Activated CD4-positive, alpha-beta T cell treated with anti-CD3 and anti-CD28 coated beads, Interleukin-2, amount 10 ng/mL, durations not matched to agents 7 days and 5 days (primary cell): ENCODE data around the gene NEDD9. TPM values are rescaled to one million over a fixed set of nuclear protein-coding genes. Genes with fewer than 3 reads are reported as not detected.
A peak's percentile ranks its signal among the peaks of the same experiment; 100 is the strongest.

Experiments used
- CTCF ChIA-PET: fragments of 350-600 bp; sonication (Branson Sonifier 250); formaldehyde crosslinking; loops from one replicate; lab custom pipeline; 2021; ENCODE audit warnings: antibody characterized with exemption; lab: Charles Lee
- POLR2A ChIA-PET: fragments of 350-600 bp; sonication (Branson Sonifier 250); formaldehyde crosslinking; loops from one replicate; lab custom pipeline; 2021; ENCODE audit warnings: antibody characterized with exemption; lab: Charles Lee
- DNase-seq: peaks from one replicate; pipeline ENCODE4 v3.0.0-alpha.2; 2020
- H3K27ac Mint-ChIP-seq: one replicate; pipeline ENCODE4 v1.8.0; 2021; ENCODE audit warnings: mild to moderate bottlenecking, moderate library complexity, mixed read lengths
- H3K27me3 Mint-ChIP-seq: one replicate; pipeline ENCODE4 v1.8.0; 2021; ENCODE audit warnings: mixed read lengths
- H3K36me3 Mint-ChIP-seq: one replicate; pipeline ENCODE4 v1.8.0; 2021; ENCODE audit warnings: low read depth, mixed read lengths
- H3K4me1 Mint-ChIP-seq: one replicate; pipeline ENCODE4 v1.8.0; 2021; ENCODE audit warnings: mixed read lengths
- H3K4me3 Mint-ChIP-seq: one replicate; pipeline ENCODE4 v1.8.0; 2021; ENCODE audit warnings: mild to moderate bottlenecking, moderate library complexity, mixed read lengths
- H3K9me3 Mint-ChIP-seq: one replicate; pipeline ENCODE4 v1.8.0; 2021; ENCODE audit warnings: mixed read lengths
- total RNA-seq, 2 experiments: library from RNA; stranded (reverse); gene quantifications; one replicate each; pipeline ENCODE4 v1.2.3, GENCODE V29; 2021

NEDD9 gene
- total RNA-seq, 2 experiments from 2014 or later: 42.7 to 47.7 TPM

- POLR2A ChIA-PET: no interaction called here
- no peak for DNase-seq
Observed at GRCh38 chr6:11237956-11238355, 5.5 kb upstream of the NEDD9 start.

GRCh38 chr6:11237428-11237827 is 5.0 kb upstream of the NEDD9 start:
- Mint-ChIP-seq H3K4me3 (no peak overlapping the region), H3K36me3 (peaks cover 24% of the 10 kb centered on the region), H3K4me1 (peaks cover 42% of the 10 kb centered on the region), H3K27ac (peak overlapping the region; percentile 79), H3K27me3 (no peaks in the 10 kb centered on the region), H3K9me3 (no peaks in the 10 kb centered on the region)
- ChIA-PET CTCF (interaction anchor here (1.0 to 1.2 kb wide), 2 partner anchors 21 to 66 kb away, joined by 3 read pairs; no protein-coding TSS in a partner anchor), POLR2A (no interaction called here)
- no peak for DNase-seq

More at GRCh38 chr6:11237956-11238355, 5.5 kb upstream of the NEDD9 start:
- H3K36me3 Mint-ChIP-seq: peaks cover 29% of the 10 kb centered on the region
- no peak overlapping the region for H3K4me3 Mint-ChIP-seq
- H3K27me3 Mint-ChIP-seq: no peaks in the 10 kb centered on the region
- peaks cover 40% of the 10 kb centered on the region for H3K4me1 Mint-ChIP-seq
- CTCF ChIA-PET: interaction anchor here (0.9 to 1.2 kb wide), 3 partner anchors 10 to 66 kb away, joined by 3 read pairs; no protein-coding TSS in a partner anchor
- H3K9me3 Mint-ChIP-seq: no peaks in the 10 kb centered on the region
- H3K27ac Mint-ChIP-seq: no peak overlapping the region

GRCh38 chr6:11236915-11237314 is 4.4 kb upstream of the NEDD9 start:
- Mint-ChIP-seq H3K4me3 (no peak overlapping the region), H3K9me3 (no peaks in the 10 kb centered on the region), H3K27ac (peak overlapping the region; percentile 79), H3K27me3 (no peaks in the 10 kb centered on the region), H3K36me3 (peaks cover 24% of the 10 kb centered on the region), H3K4me1 (peaks cover 44% of the 10 kb centered on the region)
- ChIA-PET CTCF (interaction anchor here (1.6 kb wide), 1 partner anchor 12 kb away, joined by 6 read pairs; no protein-coding TSS in a partner anchor), POLR2A (no interaction called here)
- no peak for DNase-seq

GRCh38 chr6:11236076-11236750 is 3.7 kb upstream of the NEDD9 start:
- peaks cover 50% of the 10 kb centered on the region for H3K4me1 Mint-ChIP-seq
- ChIA-PET CTCF (interaction anchor here (0.6 to 1.6 kb wide), 6 partner anchors 11 to 206 kb away, joined by 3 to 6 read pairs (median 4); no protein-coding TSS in a partner anchor), POLR2A (no interaction called here)
- H3K27ac Mint-ChIP-seq: peak overlapping the region; percentile 79
- DNase-seq: peak; percentile 38
- H3K4me3 Mint-ChIP-seq: no peak overlapping the region
- H3K9me3 Mint-ChIP-seq: no peaks in the 10 kb centered on the region
- no peaks in the 10 kb centered on the region for H3K27me3 Mint-ChIP-seq
- peaks cover 21% of the 10 kb centered on the region for H3K36me3 Mint-ChIP-seq

GRCh38 chr6:11235062-11235461 is 2.6 kb upstream of the NEDD9 start:
- no peak overlapping the region for H3K4me3 Mint-ChIP-seq
- no peak for DNase-seq
- H3K27me3 Mint-ChIP-seq: no peaks in the 10 kb centered on the region
- no peaks in the 10 kb centered on the region for H3K9me3 Mint-ChIP-seq
- H3K27ac Mint-ChIP-seq: no peak overlapping the region
- peaks cover 61% of the 10 kb centered on the region for H3K4me1 Mint-ChIP-seq
- peaks cover 21% of the 10 kb centered on the region for H3K36me3 Mint-ChIP-seq
- POLR2A ChIA-PET: no interaction called here
- CTCF ChIA-PET: interaction anchor here (0.6 to 1.3 kb wide), 3 partner anchors 13 to 65 kb away, joined by 3 to 4 read pairs (median 4); no protein-coding TSS in a partner anchor

- peak overlapping the region; percentile 99 for H3K27ac Mint-ChIP-seq
- H3K4me3 Mint-ChIP-seq: peak overlapping the region; percentile 85
- no peaks in the 10 kb centered on the region for H3K9me3 Mint-ChIP-seq
- ChIA-PET POLR2A (interaction anchor here (0.7 kb wide), 1 partner anchor 776 kb away, joined by 4 read pairs; no protein-coding TSS in a partner anchor), CTCF (interaction anchor here (0.6 to 4.4 kb wide), 5 partner anchors 8 to 183 kb away, joined by 3 to 14 read pairs (median 5); no protein-coding TSS in a partner anchor)
- H3K4me1 Mint-ChIP-seq: peaks cover 69% of the 10 kb centered on the region
- no peak for DNase-seq
- H3K36me3 Mint-ChIP-seq: peaks cover 22% of the 10 kb centered on the region
- no peaks in the 10 kb centered on the region for H3K27me3 Mint-ChIP-seq
Observed at GRCh38 chr6:11233673-11234573, 1.5 kb upstream of the NEDD9 start.

- peak overlapping the region; percentile 99 for H3K27ac Mint-ChIP-seq
- H3K4me3 Mint-ChIP-seq: peak overlapping the region; percentile 85
- DNase-seq: no peak
- no peaks in the 10 kb centered on the region for H3K9me3 Mint-ChIP-seq
- H3K4me1 Mint-ChIP-seq: peaks cover 70% of the 10 kb centered on the region
- POLR2A ChIA-PET: no interaction called here
- H3K27me3 Mint-ChIP-seq: no peaks in the 10 kb centered on the region
- CTCF ChIA-PET: interaction anchor here (0.6 to 4.4 kb wide), 6 partner anchors 9 to 474 kb away, joined by 3 to 14 read pairs (median 4); no protein-coding TSS in a partner anchor
- peaks cover 19% of the 10 kb centered on the region for H3K36me3 Mint-ChIP-seq
Observed at GRCh38 chr6:11232770-11233626, 530 bp upstream of the NEDD9 start.

GRCh38 chr6:11231564-11232192 is 790 bp downstream of the NEDD9 start:
- Mint-ChIP-seq H3K4me3 (peak overlapping the region; percentile 85), H3K27me3 (no peaks in the 10 kb centered on the region), H3K9me3 (peaks cover 3% of the 10 kb centered on the region), H3K36me3 (peaks cover 16% of the 10 kb centered on the region), H3K27ac (peak overlapping the region; percentile 99), H3K4me1 (peaks cover 70% of the 10 kb centered on the region)
- no peak for DNase-seq
- ChIA-PET CTCF (interaction anchor here (0.8 to 4.4 kb wide), 7 partner anchors 11 to 183 kb away, joined by 3 to 14 read pairs (median 3); no protein-coding TSS in a partner anchor), POLR2A (no interaction called here)

GRCh38 chr6:11231108-11231463 is 1.4 kb downstream of the NEDD9 start:
- H3K36me3 Mint-ChIP-seq: peaks cover 20% of the 10 kb centered on the region
- POLR2A ChIA-PET: interaction anchor here (0.6 kb wide), 1 partner anchor 38 kb away, joined by 5 read pairs; no protein-coding TSS in a partner anchor
- no peaks in the 10 kb centered on the region for H3K27me3 Mint-ChIP-seq
- peaks cover 68% of the 10 kb centered on the region for H3K4me1 Mint-ChIP-seq
- peaks cover 3% of the 10 kb centered on the region for H3K9me3 Mint-ChIP-seq
- DNase-seq: no peak
- peak overlapping the region; percentile 2 for H3K27ac Mint-ChIP-seq
- peak overlapping the region; percentile 85 for H3K4me3 Mint-ChIP-seq
- CTCF ChIA-PET: interaction anchor here (0.8 to 4.4 kb wide), 7 partner anchors 11 to 183 kb away, joined by 3 to 14 read pairs (median 3); no protein-coding TSS in a partner anchor

GRCh38 chr6:11230158-11231107 is 2.0 kb downstream of the NEDD9 start:
- ChIA-PET CTCF (interaction anchor here (0.8 to 4.4 kb wide), 9 partner anchors 10 to 184 kb away, joined by 3 to 14 read pairs (median 3); no protein-coding TSS in a partner anchor), POLR2A (interaction anchor here (0.6 kb wide), 2 partner anchors 12 to 37 kb away, joined by 3 to 5 read pairs; no protein-coding TSS in a partner anchor)
- DNase-seq: no peak
- Mint-ChIP-seq H3K4me1 (peaks cover 66% of the 10 kb centered on the region), H3K36me3 (peaks cover 24% of the 10 kb centered on the region), H3K27me3 (no peaks in the 10 kb centered on the region), H3K4me3 (peak overlapping the region; percentile 85), H3K27ac (no peak overlapping the region), H3K9me3 (peaks cover 3% of the 10 kb centered on the region)
